OCI-LY1 (cell line): ENCODE results near the gene TRIM37.

Experiments used
- CTCF ChIP-seq: fragments of 200-600 bp; sonication (generic), shearing (Covaris generic); IDR thresholded peaks from 2 replicates; pipeline ENCODE4 v1.5.1; 2017; ENCODE audit warnings: mild to moderate bottlenecking, antibody characterized with exemption, low read length, moderate library complexity, mixed read lengths
- EZH2 ChIP-seq: fragments of 200-600 bp; sonication (generic), shearing (Covaris generic); IDR thresholded peaks from 2 replicates; pipeline ENCODE4 v1.8.0; 2017; ENCODE audit warnings: borderline replicate concordance, mixed run types, mild to moderate bottlenecking, antibody characterized with exemption, low read length, moderate library complexity, mixed read lengths

GRCh38 chr17:59073972-59074371, 32.7 kb downstream of the TRIM37 start:
- TF ChIP-seq CTCF (no peak), EZH2 (no peak)
